Inflammatory macrophage treated with lipopolysaccharide for 4 hours (primary cell): ENCODE results near the gene VEZF1.

Experiments used
- DNase-seq: peaks from one replicate; pipeline ENCODE4 v3.0.0-alpha.2; 2020

VEZF1 gene, protein sequence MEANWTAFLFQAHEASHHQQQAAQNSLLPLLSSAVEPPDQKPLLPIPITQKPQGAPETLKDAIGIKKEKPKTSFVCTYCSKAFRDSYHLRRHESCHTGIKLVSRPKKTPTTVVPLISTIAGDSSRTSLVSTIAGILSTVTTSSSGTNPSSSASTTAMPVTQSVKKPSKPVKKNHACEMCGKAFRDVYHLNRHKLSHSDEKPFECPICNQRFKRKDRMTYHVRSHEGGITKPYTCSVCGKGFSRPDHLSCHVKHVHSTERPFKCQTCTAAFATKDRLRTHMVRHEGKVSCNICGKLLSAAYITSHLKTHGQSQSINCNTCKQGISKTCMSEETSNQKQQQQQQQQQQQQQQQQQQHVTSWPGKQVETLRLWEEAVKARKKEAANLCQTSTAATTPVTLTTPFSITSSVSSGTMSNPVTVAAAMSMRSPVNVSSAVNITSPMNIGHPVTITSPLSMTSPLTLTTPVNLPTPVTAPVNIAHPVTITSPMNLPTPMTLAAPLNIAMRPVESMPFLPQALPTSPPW

DNA sequence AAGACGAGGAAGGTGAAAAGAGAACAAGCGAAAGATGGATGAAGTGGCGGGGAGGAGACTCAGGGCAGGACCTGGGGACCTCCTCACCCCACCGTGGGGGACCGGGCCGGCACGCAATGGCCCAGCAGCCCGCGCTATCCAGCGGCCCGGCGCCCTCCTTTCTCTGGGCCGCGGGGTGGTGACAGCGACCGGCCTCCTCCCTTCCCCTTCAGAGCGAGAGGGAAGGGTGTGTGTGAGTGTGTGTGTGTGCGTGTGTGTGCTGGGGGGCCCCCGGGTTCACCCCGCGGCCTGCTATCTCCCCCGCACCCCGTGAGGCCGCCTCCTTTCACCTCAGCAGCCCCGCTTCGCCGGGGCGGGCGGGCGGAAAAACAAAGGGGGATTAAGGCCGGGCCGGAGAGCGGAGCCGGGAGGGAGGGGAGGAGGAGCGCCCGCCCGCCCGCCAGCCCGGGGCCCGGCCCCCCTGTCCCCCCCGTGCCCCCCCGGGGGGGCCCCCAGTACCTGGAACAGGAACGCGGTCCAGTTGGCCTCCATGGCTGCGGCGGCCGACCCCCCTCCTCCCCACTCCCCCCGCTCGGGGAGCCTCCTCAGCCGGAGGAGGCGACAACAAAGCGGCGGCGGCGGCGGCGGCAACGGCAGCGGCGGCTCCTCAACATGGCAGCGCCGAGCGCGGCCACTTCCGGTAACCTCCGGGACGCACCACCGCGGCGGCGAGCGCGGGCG, at the start of gene VEZF1:
VEZF1 (minus strand) TSS at position 674 of the 720 bp plus-strand sequence; CDS start at position 531, 143 bp downstream.
- DNase-seq: peak; percentile 77

- DNase-seq: peak; percentile 43
Measured at GRCh38 chr17:58032691-58033415, 44.8 kb upstream of the VEZF1 start.

DNA sequence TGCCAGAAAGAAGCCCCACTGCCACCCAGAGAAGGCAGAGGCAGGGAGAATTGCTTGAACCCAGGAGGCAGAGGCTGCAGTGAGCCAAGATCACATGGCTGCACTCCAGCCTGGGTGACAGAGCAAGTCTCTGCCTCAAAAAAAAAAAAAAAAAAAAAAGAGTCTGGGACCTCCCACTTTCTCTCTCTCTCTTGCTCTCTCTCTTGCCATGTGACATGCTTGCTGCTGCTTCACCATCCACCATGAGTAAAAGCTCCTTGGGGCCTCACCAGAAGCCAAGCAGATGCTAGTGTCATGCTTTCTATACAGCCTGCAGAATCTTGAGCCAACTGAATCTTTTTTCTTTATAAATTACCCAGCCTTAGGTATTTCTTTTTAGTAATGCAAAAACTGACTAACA, 40.5 kb upstream of the VEZF1 start:
- no peak for DNase-seq

GRCh38 chr17:58020401-58020800, 32.3 kb upstream of the VEZF1 start:
- DNase-seq: no peak

DNA sequence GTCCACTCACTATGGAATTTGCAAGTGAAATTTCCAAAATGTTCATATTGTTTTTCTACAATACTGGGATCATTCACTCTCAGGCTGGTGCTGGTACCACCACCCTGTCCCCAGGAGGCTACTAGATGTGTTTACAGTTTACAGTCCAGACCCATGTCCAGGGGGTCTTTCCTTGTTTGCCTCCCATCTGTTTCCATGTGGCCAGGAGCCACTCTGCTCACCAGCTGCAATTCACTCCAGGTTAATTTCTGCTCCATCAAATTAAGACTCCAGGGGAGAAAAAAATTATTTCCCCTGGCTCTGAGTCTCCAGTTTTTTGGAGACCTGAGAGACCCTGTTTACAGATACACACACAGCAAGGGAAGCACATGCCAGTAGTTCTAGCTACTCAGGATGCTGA, 31.5 kb upstream of the VEZF1 start:
- DNase-seq: no peak

GRCh38 chr17:58019039-58019438, 31.0 kb upstream of the VEZF1 start:
- DNase-seq: no peak

DNA sequence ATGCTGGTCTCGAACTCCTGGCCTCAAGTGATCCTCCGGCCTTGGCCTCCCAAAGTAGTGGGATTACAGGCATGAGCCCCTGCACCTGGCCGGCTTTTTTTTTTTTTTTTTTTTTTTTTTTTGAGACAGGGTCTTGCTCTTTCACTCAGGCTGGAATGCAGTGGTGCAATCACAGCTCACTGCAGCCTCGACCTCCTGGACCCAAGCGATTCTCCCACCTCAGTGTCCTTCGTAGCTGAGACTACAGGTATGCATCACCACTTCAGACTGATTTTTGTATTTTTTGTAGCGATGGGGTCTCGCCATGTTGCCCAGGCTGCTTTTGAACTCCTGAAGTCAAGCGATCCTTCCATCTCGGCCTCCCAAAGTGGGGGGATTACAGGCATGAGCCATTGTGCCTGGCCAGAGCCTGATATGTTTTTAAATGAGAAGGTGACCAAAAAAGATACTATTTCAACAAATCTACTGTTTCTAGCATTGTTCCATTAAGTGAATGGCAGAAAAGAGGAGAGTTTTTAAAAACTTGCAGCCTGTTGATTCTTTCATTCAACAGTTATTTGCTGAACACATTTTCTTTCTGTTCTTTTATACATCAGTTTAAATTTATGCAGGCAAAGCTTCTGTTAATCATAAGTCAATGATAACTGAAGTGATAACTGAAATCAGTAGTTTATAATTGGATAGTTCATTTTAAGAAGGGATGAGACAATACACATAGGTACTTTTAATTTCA, 22.2 kb upstream of the VEZF1 start:
- DNase-seq: no peak

GRCh38 chr17:58007781-58008706, 20.0 kb upstream of the VEZF1 start:
- no peak for DNase-seq

GRCh38 chr17:58006924-58007780, 19.1 kb upstream of the VEZF1 start, which contains the start of gene SRSF1:
TSS of gene SRSF1 (minus strand) at chr17:58007246. CDS start at chr17:58007137, 109 bp downstream.
- DNase-seq: peak; percentile 98

GRCh38 chr17:58006560-58006923, 18.5 kb upstream of the VEZF1 start:
- DNase-seq: peak; percentile 67

GRCh38 chr17:58005728-58006559, 17.9 kb upstream of the VEZF1 start:
- DNase-seq: no peak

GRCh38 chr17:58005031-58005727, 17.1 kb upstream of the VEZF1 start:
- no peak for DNase-seq

- DNase-seq: no peak
Measured at GRCh38 chr17:58004060-58004459, 16.0 kb upstream of the VEZF1 start.

DNA sequence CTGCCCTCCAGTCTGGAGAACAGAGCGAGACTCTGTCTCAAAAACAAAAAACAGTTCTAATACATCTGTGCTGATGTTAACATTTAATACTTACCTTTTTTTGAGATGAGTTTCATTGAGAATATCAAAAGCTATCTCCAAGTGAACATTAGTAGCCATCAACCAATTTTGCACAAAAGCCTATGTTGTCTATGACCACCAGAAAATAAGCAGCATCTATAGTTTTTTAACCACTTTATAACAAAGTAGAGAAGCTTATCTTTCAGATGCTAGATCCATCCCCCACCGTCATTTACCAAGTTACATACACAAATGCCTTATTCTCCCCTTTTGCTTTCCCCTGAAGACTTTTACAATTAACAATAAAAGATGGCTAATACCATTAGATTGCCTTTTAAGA, 14.9 kb upstream of the VEZF1 start:
- no peak for DNase-seq

DNA sequence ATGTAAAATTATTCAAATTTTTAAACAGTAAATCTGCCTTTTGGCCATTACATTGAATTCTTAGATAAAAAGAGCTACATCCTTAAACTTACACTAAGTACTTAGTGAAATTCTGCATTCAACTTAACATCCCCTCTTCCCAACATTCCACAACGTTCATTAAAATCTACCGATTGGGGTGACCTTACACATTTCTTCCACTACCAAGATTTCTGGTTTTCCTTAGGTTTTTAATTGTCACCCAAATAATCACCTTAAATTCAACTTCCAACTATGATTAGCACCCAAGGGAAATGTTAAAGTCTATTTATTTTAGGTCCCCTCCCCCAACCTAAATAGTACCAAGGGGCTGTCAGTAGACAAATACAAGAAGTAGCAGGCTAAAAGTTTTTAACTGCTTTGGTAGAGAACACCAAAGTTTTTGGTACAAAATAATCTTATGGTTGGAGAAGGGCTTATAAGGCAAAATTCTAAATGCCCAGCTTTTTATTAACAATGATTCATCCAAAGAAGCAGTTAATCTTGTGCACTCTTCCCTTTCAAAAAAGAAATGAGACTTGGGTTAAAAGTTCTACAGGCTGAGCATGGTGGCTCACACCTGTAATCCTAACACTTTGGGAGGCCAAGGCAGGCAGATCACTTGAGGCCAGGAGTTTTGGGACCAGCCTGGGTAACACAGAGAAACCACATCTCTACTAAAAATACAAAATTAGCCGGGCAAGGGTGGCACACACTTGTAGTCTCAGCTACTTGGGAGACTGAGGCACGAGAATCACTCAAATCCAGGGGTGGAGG, 14.3 kb upstream of the VEZF1 start:
- DNase-seq: no peak

DNA sequence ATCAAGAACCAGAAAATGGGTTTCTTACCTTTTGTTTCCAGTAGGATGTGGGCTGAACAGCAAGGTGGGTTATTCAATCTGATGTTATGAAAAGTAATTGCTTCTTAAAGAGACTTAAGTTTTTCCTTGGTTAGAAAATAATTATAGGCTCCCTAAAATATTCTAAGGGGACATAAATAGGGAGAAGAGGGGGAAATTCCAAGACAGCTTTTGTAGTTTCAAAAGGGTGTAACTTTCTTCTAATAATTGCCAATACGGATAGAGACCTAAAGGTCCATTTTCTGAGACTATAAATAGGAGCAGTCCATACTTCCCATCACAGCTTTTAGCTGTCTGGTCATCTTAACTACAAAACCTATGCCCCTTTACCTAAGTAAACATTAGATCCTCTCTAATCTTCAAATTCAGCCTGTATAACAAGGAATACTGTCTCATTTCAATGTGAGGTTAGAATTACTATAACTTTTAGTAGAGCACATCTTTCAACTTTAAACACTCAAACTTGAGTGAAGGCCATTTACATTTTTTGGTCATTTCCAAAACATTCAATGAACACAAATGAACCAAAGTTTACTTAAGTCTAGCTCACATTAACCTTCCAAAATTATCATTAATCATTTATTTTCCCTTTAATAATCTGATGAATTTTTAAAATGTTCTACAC, 13.5 kb upstream of the VEZF1 start:
- no peak for DNase-seq

- peak; percentile 73 for DNase-seq
Measured at GRCh38 chr17:57999496-58000017, 11.5 kb upstream of the VEZF1 start.
